ENCODE data around the gene TMEM92. TPM values are rescaled to one million over a fixed set of nuclear protein-coding genes. Genes with fewer than 3 reads are reported as not detected.
A peak's percentile ranks its signal among the peaks of the same experiment; 100 is the strongest.

TMEM92 gene
- total RNA-seq, 4 donors from 2014 or later = 0.12 to 0.76 TPM; not detected in 2

DNA sequence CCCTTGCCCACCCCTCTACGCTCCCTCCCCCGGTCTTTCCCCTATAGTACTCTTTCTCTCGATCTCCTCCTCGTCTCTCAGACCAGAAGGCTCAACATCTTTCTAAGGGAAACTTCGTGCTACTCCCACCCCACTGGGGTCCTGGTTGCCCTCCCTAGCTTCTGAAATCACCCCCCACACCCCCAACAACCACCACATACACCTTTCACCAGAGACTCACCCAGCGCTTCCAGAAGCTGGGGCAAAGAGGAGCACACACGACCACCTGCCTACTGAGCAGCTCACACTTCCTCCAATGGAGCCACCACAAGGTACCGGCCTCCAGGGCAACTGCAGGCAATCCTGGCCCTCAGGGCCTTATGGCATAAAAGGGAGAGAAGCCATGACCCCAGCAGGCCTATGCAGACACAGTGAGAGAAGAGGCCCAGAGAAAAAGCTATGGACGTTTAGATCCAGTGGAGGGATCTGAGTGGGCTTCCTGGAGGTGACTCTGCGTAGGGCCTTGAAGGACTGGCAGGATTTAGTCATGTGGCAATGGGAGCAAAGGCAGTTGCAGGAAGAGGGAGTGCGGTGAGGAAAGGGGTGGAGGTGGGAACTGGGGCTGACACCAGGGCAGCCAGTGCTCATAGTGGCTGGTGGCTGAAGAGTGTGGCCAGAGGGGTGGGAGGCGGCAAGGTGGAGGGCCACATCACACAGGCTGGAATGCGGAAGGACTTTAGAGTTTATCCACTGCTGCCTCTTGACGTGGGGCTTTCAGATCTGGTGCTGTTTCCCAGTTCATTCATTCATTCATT lies 12.1 kb upstream of the TMEM92 start:
- no peak for DNase-seq
- 81 to 90% methylated on average over 8 to 11 of the region's 14 CpGs for WGBS, 2 donors
- no peak overlapping the region for H3K27ac ChIP-seq
- TF ChIP-seq POLR2A (IDR thresholded peaks at IDR 0.05) = no peak
- TF ChIP-seq, protein P1, sequence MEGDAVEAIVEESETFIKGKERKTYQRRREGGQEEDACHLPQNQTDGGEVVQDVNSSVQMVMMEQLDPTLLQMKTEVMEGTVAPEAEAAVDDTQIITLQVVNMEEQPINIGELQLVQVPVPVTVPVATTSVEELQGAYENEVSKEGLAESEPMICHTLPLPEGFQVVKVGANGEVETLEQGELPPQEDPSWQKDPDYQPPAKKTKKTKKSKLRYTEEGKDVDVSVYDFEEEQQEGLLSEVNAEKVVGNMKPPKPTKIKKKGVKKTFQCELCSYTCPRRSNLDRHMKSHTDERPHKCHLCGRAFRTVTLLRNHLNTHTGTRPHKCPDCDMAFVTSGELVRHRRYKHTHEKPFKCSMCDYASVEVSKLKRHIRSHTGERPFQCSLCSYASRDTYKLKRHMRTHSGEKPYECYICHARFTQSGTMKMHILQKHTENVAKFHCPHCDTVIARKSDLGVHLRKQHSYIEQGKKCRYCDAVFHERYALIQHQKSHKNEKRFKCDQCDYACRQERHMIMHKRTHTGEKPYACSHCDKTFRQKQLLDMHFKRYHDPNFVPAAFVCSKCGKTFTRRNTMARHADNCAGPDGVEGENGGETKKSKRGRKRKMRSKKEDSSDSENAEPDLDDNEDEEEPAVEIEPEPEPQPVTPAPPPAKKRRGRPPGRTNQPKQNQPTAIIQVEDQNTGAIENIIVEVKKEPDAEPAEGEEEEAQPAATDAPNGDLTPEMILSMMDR (IDR thresholded peaks at IDR 0.05) = no peak
- no peaks in the 10 kb centered on the region for H3K9me3 ChIP-seq
- intact Hi-C loops (cut with DNase I) = no loop called here
- H3K4me1 ChIP-seq = peaks cover 13 to 62% (median 24%) of the 10 kb centered on the region in 3 donors
- H3K27me3 ChIP-seq = no peaks in the 10 kb centered on the region
- H3K4me3 ChIP-seq = no peak overlapping the region
- H3K36me3 ChIP-seq = no peaks in the 10 kb centered on the region

DNA sequence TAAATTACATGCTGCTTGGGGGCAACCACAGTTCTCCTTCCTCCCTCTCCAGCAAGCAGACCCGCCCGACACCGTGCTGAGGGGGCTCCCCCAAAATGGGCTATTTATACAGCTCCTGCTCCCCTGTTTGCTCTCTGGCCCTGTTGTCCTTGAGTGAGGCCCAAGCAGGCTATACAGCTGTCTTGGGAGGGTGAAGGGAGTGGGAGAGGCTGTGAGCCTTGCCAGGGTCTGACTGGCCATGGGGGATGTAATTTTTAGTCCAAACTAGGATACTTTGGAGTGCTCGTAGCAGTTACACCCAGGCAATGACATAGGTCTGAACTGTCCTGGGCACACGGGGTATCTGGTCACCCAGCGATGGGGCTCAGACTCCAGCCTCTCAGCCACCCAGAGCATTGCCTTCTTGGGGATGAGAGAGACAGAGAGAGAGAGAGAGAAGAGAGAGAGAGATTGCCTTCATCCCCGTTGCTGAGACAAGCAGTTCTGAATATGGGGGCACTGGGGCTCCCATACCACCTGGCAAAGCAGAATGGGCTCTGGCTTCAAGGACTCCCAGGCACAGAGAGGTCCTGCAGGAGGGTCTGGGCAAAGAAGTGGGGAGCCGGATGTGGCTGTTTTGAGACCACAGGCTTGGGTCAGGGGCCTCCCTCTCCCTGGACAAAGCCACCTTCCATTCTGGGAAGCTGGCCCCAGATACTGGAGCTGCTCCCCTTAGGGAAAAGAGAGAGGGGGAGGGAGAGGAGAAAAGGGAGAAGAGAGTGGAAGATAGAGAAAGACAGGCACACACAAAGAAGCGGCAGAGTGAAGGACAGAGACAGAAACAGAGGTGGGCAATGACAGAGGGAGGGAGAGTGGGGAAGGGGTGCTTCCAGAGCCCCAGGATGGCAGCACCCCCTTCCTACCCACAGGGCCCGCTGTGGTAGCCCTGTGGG lies 10.7 kb upstream of the TMEM92 start:
- peak overlapping the region in 1 of 4 donors; percentile 9 for H3K27ac ChIP-seq
- no peak for TF ChIP-seq POLR2A (IDR thresholded peaks at IDR 0.05)
- TF ChIP-seq, protein P1 (IDR thresholded peaks at IDR 0.05) = no peak
- no peak overlapping the region for H3K4me3 ChIP-seq
- no peaks in the 10 kb centered on the region for H3K36me3 ChIP-seq
- H3K9me3 ChIP-seq = no peaks in the 10 kb centered on the region
- peaks cover 15 to 56% (median 15%) of the 10 kb centered on the region in 3 donors for H3K4me1 ChIP-seq
- no peak for DNase-seq
- intact Hi-C loops (cut with DNase I) = no loop called here
- H3K27me3 ChIP-seq = no peaks in the 10 kb centered on the region
- 73 to 82% methylated on average over 9 to 10 of the region's 10 CpGs for WGBS, 2 donors

DNA sequence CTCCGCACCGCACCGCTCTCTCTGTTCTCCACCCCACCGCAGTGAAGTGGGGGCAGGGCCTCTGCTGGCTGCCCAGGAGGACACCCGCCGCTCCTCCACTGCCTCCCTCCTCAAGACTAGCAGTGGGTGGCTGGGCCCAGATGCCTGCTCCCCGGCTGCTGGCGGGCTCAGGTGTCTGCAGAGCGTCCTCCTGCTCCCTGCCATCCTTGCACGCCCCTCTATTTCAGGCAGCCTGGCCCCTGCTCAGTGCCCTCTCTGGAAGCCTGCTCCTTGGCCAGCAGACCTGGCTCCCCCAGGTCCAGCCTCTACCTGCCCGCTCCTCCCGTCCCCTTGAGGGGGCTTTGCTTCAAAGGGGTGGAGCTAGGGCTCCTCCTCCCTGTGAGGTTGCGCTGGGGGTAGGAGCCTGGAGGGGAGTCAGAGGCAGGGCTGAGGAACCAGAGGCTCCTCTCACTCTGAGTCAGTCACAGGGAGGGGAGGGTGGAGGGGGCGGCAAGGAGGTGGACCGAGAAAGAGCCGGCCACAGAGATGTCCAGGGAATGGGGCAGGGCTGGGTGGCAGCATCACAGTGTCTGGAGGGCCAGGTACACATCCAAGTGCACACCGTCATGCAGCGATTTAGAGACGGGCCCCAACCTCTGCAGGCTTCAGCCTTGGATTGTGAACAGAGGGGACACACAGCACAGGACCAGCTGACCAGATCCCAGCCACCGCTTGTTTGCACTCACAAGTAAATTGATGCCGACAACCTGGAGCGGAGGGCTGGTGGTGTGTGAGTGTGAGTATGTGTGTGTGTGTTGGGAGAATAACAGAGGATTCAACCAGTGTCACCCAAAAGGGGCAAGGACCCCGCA lies 9.8 kb upstream of the TMEM92 start:
- WGBS, 2 donors = 77 to 91% methylated on average over 14 to 18 of the region's 23 CpGs
- Histone ChIP-seq H3K9me3 (no peaks in the 10 kb centered on the region), H3K4me3 (no peak overlapping the region), H3K4me1 (peaks cover 12 to 52% (median 15%) of the 10 kb centered on the region in 3 donors), H3K27me3 (no peaks in the 10 kb centered on the region), H3K27ac (peak overlapping the region in 1 of 4 donors; percentile 9), H3K36me3 (no peaks in the 10 kb centered on the region)
- DNase-seq = no peak
- intact Hi-C loops (cut with DNase I) = no loop called here
- TF ChIP-seq POLR2A (IDR thresholded peaks at IDR 0.05) = no peak
- TF ChIP-seq, protein P1 (IDR thresholded peaks at IDR 0.05) = no peak

DNA sequence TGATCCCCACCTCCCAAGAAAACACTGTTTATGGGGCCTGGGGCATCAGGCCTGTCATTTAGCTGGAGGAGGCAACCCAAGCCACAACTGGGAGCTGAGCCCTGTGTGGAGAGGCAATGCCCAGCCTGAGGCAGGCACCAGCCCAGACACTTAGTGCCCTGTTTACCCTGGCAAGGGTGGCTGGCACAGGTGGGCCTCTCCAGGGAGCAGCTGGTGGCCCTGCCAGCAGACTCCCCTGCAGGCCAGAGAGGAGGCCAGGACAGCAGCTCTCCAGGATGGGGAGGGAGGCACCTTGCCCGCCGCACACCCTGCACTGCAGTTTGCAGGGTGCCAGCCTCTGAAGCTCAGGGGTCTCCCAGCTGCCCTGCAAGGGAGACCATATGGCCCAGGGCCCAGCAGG lies 9.1 kb upstream of the TMEM92 start:
- WGBS, 2 donors = no CpG with 5 or more reads among the region's 2 CpGs
- H3K9me3 ChIP-seq = no peaks in the 10 kb centered on the region
- H3K27ac ChIP-seq = no peak overlapping the region
- intact Hi-C loops (cut with DNase I) = no loop called here
- H3K36me3 ChIP-seq = no peaks in the 10 kb centered on the region
- H3K4me1 ChIP-seq = peaks cover 12 to 53% (median 15%) of the 10 kb centered on the region in 3 donors
- H3K4me3 ChIP-seq = no peak overlapping the region
- H3K27me3 ChIP-seq = no peaks in the 10 kb centered on the region
- DNase-seq = no peak
- TF ChIP-seq, protein P1 (IDR thresholded peaks at IDR 0.05) = no peak
- TF ChIP-seq POLR2A (IDR thresholded peaks at IDR 0.05) = no peak

Measured in esophagus squamous epithelium (tissue), 5 donors.